BJ (cell line): ENCODE measurements around the gene RNF115. TPM values are rescaled to one million over a fixed set of nuclear protein-coding genes. Genes with fewer than 3 reads are reported as not detected.

ENCODE experiments used
- CTCF ChIA-PET: fragments of 350-600 bp; formaldehyde crosslinking; extraction: SDS; loops from one replicate; lab custom pipeline; 2021; ENCODE audit warnings: antibody characterized with exemption, inconsistent platforms; lab: Yijun Ruan, JAX
- POLR2A ChIA-PET: fragments of 300-600 bp; sonication (Branson Sonifier 250); formaldehyde crosslinking; extraction: SDS; loops from one replicate; lab custom pipeline; 2021; ENCODE audit warnings: antibody characterized with exemption; lab: Charles Lee
- DNase-seq: peaks from one replicate; pipeline ENCODE4 v3.0.0-alpha.2; 2011; ENCODE audit warnings: low read depth
- H3K27me3 ChIP-seq: 2 replicates; pipeline ENCODE4 v1.6.0; 2011; ENCODE audit warnings: low read length; ENCODE audit not compliant: control insufficient read depth, insufficient read depth
- H3K36me3 ChIP-seq: 2 replicates; pipeline ENCODE4 v1.5.1; 2011; ENCODE audit warnings: low read length; ENCODE audit not compliant: control insufficient read depth, insufficient read depth
- H3K4me3 ChIP-seq: 2 replicates; pipeline ENCODE4 v1.5.1; 2011; ENCODE audit warnings: low read depth, mild to moderate bottlenecking, control low read depth, low read length
- polyA plus RNA-seq: library from polyadenylated mRNA; depleted of rRNA; stranded (reverse); fragments of >200 nt; gene quantifications from 2 replicates; pipeline ENCODE4 v1.2.3, GENCODE V29; 2011
- TF ChIP-seq, protein P1 (sequence below): IDR thresholded peaks from 2 replicates; pipeline ENCODE4 v1.5.1; 2011; ENCODE audit warnings: low read depth, mild to moderate bottlenecking, control low read depth, inconsistent platforms, low read length, moderate library complexity; ENCODE audit not compliant: insufficient read depth

Gene RNF115
- polyA plus RNA-seq, 1 experiment = 13.4 TPM

DNA sequence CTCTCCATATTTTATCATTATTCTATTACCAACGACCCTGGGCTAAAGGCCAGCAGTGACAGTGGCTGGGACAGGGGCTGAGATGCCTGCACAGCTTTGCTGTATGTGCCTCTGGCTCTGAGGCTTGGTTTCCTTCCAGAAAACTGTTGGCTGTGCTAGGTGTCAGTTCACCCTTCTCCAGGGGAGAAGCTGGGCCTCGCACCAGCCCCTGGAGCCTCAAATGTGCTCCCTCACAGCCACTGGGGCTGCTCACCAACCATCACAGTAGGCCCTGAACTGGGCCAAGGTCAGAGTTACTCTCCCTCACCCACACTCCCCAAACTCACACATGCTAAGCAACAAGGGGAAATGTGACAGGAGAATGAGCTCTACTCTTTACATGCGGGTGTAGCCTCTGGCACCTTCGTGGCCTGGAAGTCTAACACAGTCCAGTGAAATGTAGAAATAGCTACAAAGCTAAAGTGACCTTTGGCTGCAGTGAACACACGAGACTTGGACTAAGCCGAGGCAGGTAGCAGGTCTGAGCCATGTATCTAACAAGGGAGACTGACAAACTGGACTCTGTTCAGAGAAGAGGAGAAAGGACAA is 109.3 kb downstream of the RNF115 start:
- TF ChIP-seq, protein P1, sequence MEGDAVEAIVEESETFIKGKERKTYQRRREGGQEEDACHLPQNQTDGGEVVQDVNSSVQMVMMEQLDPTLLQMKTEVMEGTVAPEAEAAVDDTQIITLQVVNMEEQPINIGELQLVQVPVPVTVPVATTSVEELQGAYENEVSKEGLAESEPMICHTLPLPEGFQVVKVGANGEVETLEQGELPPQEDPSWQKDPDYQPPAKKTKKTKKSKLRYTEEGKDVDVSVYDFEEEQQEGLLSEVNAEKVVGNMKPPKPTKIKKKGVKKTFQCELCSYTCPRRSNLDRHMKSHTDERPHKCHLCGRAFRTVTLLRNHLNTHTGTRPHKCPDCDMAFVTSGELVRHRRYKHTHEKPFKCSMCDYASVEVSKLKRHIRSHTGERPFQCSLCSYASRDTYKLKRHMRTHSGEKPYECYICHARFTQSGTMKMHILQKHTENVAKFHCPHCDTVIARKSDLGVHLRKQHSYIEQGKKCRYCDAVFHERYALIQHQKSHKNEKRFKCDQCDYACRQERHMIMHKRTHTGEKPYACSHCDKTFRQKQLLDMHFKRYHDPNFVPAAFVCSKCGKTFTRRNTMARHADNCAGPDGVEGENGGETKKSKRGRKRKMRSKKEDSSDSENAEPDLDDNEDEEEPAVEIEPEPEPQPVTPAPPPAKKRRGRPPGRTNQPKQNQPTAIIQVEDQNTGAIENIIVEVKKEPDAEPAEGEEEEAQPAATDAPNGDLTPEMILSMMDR = no peak
- DNase-seq = no peak
- no peaks in the 10 kb centered on the region for H3K36me3 ChIP-seq
- CTCF ChIA-PET = no interaction called here
- no peak overlapping the region for H3K4me3 ChIP-seq
- POLR2A ChIA-PET = no interaction called here
- H3K27me3 ChIP-seq = no peaks in the 10 kb centered on the region

DNA sequence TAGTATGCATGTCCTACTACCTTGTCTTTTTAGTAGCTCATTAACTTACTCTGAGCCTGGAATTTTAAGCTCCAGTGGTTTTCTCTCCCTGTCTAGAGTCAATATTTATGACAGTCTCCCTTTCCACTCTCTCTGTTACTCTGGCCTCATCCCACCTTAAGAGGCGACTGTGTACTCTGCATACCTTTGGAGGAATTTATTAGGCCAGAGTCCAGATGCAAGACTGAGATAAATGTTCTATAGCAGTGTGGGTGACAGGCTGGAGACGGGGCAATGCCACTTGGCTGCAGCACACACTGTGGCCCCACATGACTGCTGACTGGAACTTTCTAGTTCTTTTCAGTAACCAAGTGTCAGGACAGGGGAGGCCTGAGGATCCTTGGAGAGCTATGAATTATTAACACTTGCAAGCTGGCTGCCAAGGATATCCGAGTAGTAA is 112.7 kb downstream of the RNF115 start:
- no peak for DNase-seq
- no peak overlapping the region for H3K4me3 ChIP-seq
- TF ChIP-seq, protein P1 = no peak
- CTCF ChIA-PET = interaction anchor here (1.0 kb wide), 1 partner anchor 9 kb away, joined by 6 read pairs; no protein-coding TSS in a partner anchor
- POLR2A ChIA-PET = no interaction called here
- no peaks in the 10 kb centered on the region for H3K27me3 ChIP-seq
- H3K36me3 ChIP-seq = no peaks in the 10 kb centered on the region

DNA sequence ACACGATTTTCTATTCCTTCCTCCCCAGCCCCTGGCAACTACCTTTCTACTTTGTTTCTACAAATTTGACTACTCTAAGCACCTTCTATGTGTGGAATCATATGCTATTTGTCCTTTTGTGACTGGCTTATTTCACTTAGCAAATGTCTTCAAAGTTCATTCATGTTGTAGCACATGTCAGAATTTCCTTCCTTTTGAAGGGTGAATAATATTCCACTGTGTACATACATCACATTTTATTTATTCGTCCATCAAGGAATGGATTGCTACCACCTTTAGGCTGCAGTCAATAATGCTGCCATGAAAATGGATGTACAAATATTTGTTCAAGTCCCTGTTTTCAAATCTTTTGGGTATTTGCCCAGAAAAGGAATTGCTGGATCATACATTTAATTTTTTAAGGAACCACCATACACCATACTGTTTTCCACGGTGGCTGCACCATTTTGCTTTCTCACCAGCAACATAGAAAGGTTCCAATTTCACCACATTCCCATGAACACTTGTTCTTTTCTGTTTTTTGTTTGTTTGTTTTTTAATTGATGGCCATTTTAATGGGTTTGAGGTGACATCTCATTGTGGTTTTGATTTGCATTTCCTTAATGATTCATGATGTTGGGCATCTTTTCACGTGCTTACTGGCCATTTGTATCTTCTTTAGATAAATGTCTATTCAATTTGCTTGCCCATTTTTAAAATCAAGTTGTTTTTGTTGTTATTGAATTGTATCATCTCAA is 113.4 kb downstream of the RNF115 start:
- TF ChIP-seq, protein P1 = no peak

DNA sequence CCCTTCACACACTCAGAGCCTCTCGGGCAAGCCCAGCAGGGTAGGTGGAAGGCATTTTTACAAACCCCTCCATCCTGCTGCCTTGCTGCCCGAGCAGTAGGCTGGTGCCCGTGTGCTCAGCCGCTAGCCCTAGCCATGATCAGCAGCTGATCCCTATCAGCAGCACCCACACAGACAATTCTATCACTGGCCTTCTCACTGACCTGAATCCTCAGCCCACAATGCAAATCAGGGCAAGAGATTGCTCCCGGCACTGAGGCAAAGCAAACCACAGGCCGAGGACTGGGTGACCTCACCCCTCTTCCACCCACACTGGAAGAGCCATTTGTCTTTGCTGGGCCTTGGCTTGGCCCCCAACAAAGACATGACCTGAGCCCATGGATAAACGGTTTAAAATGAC is 115.8 kb downstream of the RNF115 start:
- DNase-seq = no peak
- ChIA-PET POLR2A (no interaction called here), CTCF (interaction anchor here (2.5 kb wide), 1 partner anchor 12 kb away, joined by 6 read pairs; no protein-coding TSS in a partner anchor)
- no peaks in the 10 kb centered on the region for H3K27me3 ChIP-seq
- no peaks in the 10 kb centered on the region for H3K36me3 ChIP-seq
- TF ChIP-seq, protein P1 = no peak
- H3K4me3 ChIP-seq = no peak overlapping the region

More for the DNA sequence above, 113.4 kb downstream of the RNF115 start:
- no peaks in the 10 kb centered on the region for H3K27me3 ChIP-seq
- H3K4me3 ChIP-seq = no peak overlapping the region
- CTCF ChIA-PET = interaction anchor here (2.5 kb wide), 1 partner anchor 10 kb away, joined by 6 read pairs; no protein-coding TSS in a partner anchor
- POLR2A ChIA-PET = no interaction called here
- no peaks in the 10 kb centered on the region for H3K36me3 ChIP-seq
- no peak for DNase-seq

DNA sequence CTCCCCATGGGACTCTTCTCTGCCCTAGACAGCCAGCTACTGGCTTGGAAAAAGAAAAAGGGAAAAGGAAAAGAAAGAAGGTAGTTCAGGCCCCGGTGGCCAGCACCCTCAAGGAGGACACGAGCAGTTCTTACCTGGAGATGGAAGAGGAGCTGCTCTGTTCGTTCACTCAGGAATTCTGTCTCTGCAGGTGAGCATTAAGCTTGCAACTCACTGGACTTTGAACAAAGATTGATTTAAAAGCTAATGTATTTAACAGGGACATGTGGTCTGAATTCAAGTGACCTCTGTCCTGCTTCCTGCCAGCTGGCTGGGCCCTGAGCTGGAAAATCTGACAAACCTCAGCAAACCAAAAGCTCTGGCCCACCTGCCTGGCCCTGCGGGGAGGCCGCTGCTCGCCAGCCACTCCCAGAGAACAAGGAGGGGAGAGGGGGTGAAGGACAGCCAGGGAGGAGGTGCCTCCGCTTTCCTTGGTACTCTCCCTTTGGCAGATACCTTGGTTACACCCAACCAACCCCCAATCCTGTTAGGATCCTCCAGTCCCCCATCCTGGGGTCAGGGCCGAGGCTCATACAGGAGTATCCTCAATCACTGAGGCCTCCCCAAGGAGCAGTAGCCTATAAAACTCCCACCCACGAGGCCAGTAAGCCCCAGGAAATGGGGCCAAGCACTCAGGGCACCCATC is 116.6 kb downstream of the RNF115 start, which contains the start of gene PDZK1:
Gene PDZK1 (minus strand): TSS at position 186 of the 685 bp plus-strand sequence. CDS start 19,347 bp downstream, outside the sequence.
- TF ChIP-seq, protein P1 = no peak
- CTCF ChIA-PET = interaction anchor here (1.4 kb wide), 1 partner anchor 15 kb away, joined by 10 read pairs; no protein-coding TSS in a partner anchor
- Histone ChIP-seq H3K4me3 (no peak within 1 kb of the TSS), H3K36me3 (no peaks in the 10 kb centered on the region), H3K27me3 (no peaks in the 10 kb centered on the region)
- DNase-seq = no peak
- POLR2A ChIA-PET = no interaction called here
